Activated T-helper 9 cell treated with anti-CD3 and anti-CD28 coated beads, Interleukin-2, amount 50 U/mL, for 16 hours (primary cell): ENCODE measurements around the gene CTDP1.

ENCODE experiments used
- DNase-seq: peaks from one replicate; pipeline ENCODE4 v3.0.0-alpha.2; 2020; ENCODE audit warnings: low read depth

CTDP1 gene, protein sequence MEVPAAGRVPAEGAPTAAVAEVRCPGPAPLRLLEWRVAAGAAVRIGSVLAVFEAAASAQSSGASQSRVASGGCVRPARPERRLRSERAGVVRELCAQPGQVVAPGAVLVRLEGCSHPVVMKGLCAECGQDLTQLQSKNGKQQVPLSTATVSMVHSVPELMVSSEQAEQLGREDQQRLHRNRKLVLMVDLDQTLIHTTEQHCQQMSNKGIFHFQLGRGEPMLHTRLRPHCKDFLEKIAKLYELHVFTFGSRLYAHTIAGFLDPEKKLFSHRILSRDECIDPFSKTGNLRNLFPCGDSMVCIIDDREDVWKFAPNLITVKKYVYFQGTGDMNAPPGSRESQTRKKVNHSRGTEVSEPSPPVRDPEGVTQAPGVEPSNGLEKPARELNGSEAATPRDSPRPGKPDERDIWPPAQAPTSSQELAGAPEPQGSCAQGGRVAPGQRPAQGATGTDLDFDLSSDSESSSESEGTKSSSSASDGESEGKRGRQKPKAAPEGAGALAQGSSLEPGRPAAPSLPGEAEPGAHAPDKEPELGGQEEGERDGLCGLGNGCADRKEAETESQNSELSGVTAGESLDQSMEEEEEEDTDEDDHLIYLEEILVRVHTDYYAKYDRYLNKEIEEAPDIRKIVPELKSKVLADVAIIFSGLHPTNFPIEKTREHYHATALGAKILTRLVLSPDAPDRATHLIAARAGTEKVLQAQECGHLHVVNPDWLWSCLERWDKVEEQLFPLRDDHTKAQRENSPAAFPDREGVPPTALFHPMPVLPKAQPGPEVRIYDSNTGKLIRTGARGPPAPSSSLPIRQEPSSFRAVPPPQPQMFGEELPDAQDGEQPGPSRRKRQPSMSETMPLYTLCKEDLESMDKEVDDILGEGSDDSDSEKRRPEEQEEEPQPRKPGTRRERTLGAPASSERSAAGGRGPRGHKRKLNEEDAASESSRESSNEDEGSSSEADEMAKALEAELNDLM

DNA sequence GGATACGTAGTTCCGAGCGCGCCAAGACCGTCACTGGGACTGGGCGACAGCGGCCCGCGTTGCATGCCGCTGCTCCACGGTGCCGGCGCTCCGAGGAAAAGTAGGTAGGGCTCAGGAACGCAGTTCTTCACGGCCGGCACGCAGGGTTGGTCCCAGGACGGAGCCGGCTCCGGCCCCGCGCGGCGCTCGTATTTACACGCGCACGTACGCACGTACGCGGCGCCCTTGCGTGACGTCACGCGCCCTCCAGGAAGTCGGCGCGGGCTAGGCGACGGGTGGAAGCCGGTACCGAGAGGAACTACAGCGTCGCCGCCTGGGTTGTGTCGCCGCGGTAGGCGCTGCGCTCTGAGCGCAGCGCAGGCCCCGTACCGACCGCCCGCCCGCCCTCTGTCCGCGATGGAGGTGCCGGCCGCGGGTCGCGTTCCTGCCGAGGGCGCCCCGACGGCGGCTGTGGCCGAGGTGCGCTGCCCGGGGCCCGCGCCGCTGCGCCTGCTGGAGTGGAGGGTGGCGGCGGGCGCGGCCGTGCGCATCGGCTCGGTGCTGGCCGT lies at the start of gene CTDP1:
Gene CTDP1, plus strand, starts transcription at position 252 of the 548 bp plus-strand sequence. Its CDS starts 145 bp downstream, at position 397.
- DNase-seq = peak; percentile 85

DNA sequence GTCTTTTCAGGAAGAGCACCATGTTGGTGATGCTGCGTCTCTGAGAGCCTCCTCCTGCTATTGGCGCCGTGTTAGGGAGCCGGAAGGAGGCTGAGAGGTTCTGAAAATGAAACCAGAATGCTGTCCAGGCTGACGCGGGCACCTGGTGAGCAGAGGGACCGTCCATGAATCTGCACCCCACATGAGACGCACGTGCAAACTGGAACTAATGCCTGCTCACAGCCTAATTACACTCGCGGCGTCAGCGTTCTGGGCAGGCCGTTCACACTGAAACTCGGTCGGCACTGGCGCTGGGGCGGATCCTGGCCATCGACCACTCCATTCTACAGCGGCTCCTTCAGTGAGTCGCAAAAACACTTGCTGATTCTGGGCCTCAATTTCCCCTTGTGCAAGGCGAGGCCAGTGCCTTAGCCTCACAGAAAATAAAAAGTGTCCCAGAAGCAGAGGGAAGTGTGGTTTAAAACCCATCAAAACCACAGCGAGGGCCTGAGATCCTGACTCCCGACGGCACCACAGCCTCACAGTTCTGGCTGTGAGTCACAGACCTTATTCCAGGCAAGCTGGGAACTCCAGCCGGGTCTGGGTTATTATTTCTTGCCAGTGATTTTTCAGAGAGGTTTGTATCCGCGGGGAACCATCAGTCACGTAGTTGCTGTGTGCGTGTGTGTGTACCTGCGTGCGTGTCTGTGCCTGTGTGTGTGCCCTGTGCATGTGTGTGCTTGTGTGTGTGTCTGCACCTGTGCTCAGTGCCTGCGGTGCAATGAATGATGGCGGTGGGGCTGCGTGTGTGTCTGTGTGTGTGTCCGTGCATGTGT lies 49.1 kb upstream of the CTDP1 start:
- DNase-seq = no peak

DNA sequence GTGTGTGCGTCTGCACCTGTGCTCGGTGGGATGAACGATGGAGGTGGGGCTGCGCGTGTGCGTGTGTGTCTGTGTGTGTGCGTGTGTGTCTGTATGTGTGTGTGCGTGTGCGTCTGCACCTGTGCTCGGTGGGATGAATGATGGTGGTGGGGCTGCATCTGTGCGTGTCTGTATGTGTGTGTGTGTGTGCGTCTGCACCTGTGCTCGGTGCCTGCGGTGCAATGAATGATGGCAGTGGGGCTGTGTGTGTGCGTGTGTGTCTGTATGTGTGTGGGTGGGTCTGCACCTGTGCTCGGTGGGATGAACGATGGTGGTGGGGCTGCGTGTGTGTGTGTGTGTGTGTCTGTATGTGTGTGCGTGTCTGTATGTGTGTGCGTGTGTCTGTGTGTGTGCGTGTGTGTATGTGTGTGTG lies 48.5 kb upstream of the CTDP1 start:
- DNase-seq = no peak

DNA sequence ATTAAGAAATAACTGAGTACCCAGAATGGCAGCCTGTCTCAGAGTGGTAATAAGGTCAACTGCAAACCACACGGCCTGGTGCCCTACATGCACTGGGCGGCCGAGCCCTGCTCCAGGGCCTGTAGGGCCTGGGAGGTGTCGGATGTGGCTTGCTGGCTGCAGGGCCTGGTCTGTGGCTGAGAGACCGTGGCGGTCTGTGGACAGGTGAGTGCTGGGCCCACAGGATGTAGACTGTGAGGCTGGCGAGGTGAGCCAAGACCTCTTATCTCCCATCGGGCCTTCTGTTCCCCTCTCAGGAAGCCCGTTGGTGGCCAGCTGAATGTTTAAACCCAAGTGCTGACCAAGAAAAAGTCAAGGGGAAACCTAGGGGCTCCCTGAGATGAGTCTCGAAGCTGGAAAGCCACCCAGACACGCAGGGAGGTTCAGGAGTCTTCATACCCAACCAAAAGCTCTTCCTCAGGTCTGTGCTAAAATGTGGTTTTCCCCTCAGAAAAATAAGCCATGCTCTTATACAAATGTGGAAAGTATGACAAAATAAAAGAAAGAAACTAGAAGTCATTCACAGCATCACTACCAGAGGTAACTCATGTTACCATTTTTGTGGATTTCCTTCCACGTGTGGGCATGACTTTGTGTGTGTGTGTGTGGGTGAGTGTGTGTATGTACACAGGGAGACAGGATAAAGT lies 47.7 kb upstream of the CTDP1 start:
- DNase-seq = no peak

DNA sequence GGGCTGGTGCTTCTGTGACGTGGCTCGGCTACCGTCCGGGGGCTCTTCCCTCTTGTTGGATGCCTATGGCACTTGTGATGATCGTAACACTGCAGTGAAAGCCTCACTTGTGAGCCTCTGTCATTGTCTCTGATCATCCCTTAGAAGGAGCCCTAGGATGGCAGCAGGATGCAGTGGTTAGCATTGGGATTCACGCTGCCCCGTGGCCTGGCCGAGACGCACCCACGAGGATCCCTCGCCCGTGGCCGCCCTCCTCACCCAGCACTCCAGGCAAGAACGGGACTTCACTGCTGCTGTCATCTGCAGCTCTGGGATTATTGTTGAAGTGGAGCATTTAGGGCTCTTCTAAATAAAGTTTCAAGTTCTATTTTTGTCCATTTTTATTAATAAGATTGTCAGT lies 46.8 kb upstream of the CTDP1 start:
- no peak for DNase-seq

DNA sequence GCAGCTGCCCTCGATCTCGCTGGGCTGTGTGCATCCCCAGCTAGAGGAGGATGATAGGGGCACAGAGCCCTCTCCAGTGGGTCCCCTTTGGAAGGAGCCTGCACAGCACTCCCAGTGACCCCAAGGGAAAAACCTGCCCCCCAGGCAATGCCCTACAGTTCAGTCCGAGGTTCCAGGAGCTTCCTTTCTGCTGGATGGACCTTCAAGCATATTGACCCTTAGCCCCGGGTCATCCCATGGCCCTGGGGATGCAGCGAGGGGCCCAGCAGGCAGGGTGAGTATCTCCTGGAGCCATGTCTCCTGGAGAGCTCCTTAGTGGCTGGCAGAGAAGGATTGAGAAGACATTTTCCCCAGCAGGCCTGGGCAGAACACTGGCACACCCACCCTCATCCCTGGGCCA lies 45.4 kb upstream of the CTDP1 start:
- no peak for DNase-seq

DNA sequence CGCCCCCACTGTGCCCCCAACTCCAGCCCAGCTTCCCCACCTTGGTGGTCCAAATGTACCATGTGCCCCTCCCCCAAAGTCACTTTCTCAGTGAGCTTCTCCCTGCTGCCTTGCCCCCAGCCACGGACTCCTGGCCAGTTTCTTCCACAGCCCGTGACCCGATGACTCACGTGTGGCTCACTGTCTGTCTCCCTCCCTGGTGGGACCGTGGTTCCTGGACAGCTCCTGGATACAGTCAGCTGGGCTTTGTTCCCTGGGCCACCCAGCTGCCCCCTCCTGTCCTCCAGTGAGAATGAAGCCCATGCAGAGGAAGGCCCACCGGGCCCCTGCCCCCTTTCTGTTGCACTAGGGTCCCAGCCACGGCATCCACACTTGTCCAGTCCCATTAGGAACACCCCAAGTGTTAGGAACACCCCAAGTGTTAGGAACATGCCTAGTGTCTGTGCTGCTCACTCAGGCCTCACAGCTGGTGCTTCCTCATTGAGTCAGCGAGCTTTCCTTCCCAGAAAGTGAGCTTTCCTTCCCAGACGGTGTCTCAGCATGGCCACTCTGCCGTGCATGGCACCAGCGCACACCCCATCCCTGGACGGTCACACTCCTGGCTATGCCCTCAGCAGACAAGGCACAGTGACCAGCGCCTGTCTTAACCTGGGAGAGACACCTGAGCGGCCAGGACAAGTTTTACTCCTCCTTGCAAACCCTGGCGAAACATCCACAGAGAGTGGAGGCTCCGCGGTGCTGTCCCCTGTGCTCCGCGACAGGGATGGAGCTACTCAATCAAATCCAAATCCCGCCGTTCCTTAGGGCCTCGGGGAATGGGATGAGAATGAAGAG lies 44.8 kb upstream of the CTDP1 start:
- no peak for DNase-seq

DNA sequence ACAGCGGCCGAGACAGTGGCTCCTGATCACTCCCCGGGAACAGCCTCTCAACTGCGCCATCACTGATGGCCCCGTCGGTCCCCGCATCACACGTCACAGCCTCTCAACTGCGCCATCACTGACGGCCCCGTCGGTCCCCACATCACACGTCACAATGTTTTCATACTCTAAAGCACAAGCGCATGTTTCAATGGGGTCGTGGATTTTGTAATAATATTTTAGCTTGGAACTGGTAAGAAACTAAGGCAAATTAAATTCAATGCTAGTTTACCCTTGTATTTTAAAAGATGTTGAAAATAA lies 44.2 kb upstream of the CTDP1 start:
- DNase-seq = no peak

DNA sequence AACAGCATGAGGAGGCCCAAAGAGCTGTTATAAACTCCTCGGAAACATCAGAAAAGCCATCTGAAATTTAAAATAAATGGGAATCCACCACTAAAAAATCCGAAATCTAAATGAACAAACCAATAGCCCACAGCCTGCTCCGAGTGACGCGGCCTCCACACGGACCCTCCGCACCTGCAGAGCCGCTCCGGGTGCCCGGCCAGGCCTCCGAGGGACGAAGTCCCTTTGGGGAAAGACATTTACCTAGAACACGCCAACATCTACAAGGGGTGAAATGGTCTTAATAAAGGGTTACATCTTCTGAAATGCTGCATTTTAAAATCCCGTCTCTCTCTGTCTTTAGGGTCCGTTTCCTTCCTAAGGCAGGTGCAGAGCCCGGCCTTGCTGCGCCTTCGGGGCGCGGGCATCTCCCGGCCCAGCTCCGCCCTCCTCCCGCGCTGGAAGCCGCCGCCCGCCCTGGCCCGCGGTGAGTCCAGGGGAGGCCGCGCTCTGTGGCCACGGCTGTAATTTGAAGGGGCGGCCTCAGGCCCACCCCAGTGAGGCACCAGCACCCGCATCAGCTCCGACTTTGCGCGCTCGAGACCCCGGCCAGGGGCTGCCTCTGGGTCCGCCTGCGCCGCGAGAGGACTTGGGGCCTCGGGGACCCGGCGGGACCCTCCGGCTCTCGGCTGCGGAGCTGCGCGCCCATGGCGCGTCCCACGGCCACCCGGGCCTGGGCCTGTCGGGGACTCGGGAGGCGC lies 42.3 kb upstream of the CTDP1 start:
- no peak for DNase-seq

DNA sequence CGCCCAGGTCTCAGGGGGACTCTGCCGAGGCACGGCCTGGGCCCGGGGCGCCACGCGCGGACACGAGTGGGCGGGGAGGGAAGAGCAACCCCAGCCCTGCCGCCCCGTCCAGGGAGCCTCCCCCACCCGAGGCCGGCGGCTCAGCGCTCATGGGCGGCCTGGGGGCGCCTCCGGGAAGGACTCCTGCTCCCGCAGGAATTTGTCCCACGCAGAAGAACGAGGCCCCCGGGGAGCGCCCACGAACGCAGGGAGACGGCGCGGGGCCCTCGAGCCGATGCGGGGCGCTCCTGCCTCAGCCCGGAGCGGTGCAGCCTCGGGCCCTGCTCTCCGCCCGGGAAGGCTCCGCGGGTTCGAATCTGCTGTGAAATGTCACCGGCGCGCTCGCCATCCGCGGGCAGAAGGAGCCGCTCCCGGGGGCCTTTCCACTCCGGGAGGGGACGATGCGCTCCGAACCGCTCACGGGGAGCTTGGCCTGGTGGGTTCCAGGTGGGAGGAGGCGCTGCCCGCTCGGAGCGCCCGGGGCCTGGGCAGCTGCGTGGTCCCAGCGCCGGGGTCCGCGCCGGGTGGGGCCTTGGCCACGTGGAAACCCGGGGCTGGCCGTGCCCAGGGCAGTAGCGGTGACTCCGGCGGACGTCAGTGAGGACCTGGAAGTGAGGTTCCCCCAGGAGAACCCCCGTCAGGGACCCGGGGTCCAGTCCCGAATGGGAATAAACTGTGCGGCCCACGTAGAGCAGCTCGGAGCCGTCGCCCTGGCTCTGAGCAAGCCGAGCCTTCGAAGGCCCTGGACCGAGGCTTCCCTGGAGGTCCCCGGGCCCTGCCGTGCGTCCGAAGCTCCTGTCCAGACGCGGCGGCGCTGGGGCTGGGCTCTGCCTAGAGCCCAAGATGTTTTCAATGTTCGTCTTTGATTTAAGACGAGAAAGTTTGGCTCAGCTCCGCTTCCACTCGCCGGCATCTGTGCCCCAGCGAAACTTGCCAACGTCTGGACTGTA lies 41.4 kb upstream of the CTDP1 start:
- no peak for DNase-seq

DNA sequence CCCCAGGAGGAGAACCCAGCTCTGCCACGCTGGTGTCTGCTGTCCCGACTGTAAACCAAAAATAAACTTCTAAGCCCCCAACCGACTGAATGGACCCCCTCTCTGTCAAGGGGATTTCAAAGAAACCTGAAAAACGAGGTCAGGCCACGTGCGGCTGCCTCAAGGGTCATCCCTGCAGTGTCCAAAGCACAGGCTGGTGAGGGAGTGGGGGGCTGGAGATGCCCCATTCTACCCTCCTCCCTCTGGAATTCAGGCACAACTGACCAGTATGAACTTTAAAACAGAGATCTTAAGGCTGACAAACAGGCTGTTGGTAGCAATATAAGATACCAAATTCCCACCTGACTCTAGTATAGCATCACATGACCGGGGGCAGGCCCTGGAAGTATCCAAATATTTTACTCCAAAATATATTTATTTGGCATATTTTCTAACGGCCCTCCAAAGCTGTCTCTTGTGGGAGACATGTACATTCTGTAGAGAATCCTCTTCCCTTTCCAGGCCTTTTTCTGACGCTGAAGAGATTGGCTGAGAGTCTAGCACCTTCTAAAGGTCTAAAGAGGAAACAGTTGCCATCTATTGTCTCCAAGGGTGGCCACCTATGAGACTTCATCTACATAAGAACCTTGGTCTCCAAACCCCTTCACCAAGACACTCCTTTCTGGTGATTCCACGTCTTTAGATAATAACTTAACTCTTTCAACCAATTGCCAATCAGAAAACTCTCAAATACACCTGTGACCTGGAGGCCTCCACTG lies 40.4 kb upstream of the CTDP1 start:
- DNase-seq = no peak

DNA sequence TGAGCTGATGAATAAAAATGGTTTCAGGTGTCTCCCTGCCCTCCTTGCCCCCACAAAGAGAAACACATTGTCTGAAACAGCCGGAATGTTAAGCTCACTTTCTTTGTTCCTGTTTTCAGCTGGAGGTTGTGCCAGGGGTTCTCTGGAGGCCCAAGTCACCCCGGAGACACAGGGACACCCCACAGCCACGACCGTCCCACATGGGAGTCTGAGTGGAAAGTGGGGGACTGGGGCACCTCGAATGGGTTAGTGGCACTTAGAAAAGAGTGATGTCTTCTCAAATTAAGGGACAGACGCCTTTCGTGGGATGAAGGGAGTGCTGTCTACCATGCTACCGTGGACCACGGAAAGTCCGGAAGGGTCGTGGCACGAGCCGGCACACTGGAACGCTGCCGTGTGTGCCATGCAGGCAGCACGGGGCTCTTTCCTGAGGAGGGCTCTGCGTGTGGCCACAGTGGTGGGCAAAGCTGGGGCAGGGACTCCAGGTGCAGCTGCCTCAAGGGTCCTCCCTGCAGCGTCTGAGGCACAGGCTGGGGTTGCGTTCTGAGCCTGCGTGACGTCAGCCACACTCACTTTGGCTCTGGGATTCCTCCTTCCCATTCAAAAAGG lies 39.4 kb upstream of the CTDP1 start:
- no peak for DNase-seq

DNA sequence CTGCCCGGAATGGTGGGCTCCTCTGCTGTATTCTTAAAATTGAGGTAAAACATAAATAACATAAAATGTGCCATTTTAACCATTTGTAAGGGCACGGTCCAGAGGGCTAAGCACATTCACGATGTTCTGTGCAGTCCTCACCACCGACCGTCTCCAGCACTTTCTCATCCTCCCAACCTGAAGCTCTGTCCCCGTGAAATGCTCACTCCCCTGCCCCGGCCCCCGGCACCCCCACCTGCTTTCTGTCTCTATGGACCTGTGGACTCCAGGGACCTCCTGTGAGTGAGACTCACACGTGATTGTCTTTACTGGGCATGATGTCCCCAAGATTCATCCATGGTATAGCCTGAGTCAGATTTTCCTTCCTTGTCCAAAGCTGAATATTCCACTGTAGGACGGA lies 38.7 kb upstream of the CTDP1 start:
- DNase-seq = no peak

DNA sequence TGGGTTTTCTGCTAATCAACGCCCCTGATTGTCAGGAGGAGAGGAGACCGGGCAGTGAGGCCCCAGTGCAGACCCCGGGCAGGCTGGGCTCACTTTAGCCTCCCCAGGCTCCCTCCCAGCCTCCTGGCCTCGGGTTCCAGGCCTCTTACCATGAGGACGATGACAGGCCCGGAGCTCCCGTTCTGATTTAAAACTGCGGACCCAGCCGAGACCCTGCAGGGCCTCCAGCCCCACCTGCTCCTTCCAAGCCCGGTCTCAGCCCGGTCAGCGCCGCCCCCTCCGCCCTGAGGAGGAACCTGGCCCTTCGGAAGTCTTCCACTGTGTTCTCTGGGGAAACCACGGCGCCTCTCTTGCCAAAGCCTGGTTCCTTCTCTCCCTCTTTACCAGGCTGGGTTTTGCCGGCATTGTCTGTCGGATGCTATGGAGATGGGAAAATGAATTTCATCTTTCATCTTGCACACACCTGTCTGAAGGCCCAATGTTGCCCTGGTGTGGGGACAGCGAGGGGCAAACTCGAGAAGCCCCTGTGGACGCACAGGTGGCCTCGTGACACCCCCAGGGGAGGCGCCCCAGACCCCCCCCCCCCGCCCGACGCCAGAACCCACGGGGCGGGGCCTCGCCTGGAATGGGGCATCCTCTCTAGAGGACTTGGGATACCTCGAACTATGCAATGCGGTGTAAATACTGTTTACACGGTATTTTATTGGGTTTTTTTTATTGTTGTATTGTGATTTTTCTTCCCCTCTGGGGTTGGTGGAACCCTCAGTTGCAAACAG lies 37.7 kb upstream of the CTDP1 start:
- DNase-seq = no peak

DNA sequence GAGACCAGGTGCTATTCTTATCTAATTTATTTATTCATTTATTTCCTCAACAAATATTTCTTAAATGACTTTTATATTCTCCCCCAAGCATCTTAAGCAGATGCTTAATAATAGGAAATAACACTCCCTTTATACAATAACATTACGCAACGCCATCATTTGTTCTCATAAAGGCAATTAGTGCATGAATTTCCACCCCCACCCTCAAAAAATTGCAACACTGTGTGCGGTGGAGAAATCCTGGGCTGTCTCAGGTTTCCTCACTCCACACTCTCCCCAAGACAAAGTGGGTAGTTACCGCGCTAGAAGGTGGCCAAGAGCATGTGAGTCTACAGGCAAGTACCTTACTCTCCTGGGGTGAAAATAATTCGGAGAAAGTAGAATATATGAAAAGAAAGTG lies 37.0 kb upstream of the CTDP1 start:
- DNase-seq = no peak
